Kasumi-1 (cell line): ENCODE results near the gene TTF2.

ENCODE experiments used
- DNase-seq, 2 experiments: peaks; one replicate each; lab custom pipeline; 2025; lab: John Stamatoyannopoulos, UW

Gene TTF2

GRCh38 chr1:117046781-117047180 is 13.3 kb upstream of the TTF2 start:
- no peak for DNase-seq

GRCh38 chr1:117047271-117047670 is 12.9 kb upstream of the TTF2 start:
- DNase-seq: no peak

GRCh38 chr1:117049857-117050256 is 10.3 kb upstream of the TTF2 start:
- no peak for DNase-seq

- DNase-seq: no peak
Observed at GRCh38 chr1:117051224-117052064, 8.7 kb upstream of the TTF2 start.

- no peak for DNase-seq
Observed at GRCh38 chr1:117054068-117054467, 6.1 kb upstream of the TTF2 start.

- peak; percentile 20 to 35 for DNase-seq
Observed at GRCh38 chr1:117058810-117059209, 1.3 kb upstream of the TTF2 start.

- DNase-seq: peak; percentile 70
Observed at GRCh38 chr1:117059334-117059677, 820 bp upstream of the TTF2 start.

GRCh38 chr1:117060441-117061317 is 553 bp downstream of the TTF2 start:
- peak; percentile 41 to 54 for DNase-seq

GRCh38 chr1:117061986-117062415 is 1.9 kb downstream of the TTF2 start:
- DNase-seq: peak; percentile 16 to 23

- no peak for DNase-seq
Observed at GRCh38 chr1:117066367-117066766, 6.2 kb downstream of the TTF2 start.

- peak; percentile 32 to 40 for DNase-seq
Observed at GRCh38 chr1:117067533-117068370, 7.6 kb downstream of the TTF2 start.

GRCh38 chr1:117068580-117068979 is 8.5 kb downstream of the TTF2 start:
- no peak for DNase-seq

GRCh38 chr1:117069220-117069844 is 9.2 kb downstream of the TTF2 start:
- no peak for DNase-seq

- DNase-seq: no peak
Observed at GRCh38 chr1:117070124-117070523, 10.0 kb downstream of the TTF2 start.

- no peak for DNase-seq
Observed at GRCh38 chr1:117076648-117077047, 16.5 kb downstream of the TTF2 start.

GRCh38 chr1:117077267-117077666 is 17.1 kb downstream of the TTF2 start:
- no peak for DNase-seq

- DNase-seq: no peak
Observed at GRCh38 chr1:117079737-117080136, 19.6 kb downstream of the TTF2 start.

- DNase-seq: no peak
Observed at GRCh38 chr1:117084231-117084630, 24.1 kb downstream of the TTF2 start.

- no peak for DNase-seq
Observed at GRCh38 chr1:117087686-117088085, 27.6 kb downstream of the TTF2 start.

GRCh38 chr1:117089996-117090395 is 29.9 kb downstream of the TTF2 start:
- DNase-seq: no peak

- no peak for DNase-seq
Observed at GRCh38 chr1:117092594-117092993, 32.5 kb downstream of the TTF2 start.

- no peak for DNase-seq
Observed at GRCh38 chr1:117093091-117093534, 33.0 kb downstream of the TTF2 start.
